GM12875 (cell line): ENCODE measurements around the gene CD33.
"Not testable (repeated sequence)": the region's sequence is repeated elsewhere in the genome, so short reads cannot be mapped to it uniquely, and the experiment has no call there.

ENCODE experiments used
- H3K4me3 ChIP-seq: one replicate; pipeline ENCODE4 v1.5.1; 2011; ENCODE audit warnings: low read depth, low read length, control low read depth
- TF ChIP-seq, protein P1 (sequence below): IDR thresholded peaks from 2 replicates; pipeline ENCODE4 v1.5.1; 2011; ENCODE audit warnings: low read depth, mild to moderate bottlenecking, control low read depth, inconsistent platforms, low read length, moderate library complexity, borderline replicate concordance; ENCODE audit not compliant: insufficient read depth

Gene CD33

DNA sequence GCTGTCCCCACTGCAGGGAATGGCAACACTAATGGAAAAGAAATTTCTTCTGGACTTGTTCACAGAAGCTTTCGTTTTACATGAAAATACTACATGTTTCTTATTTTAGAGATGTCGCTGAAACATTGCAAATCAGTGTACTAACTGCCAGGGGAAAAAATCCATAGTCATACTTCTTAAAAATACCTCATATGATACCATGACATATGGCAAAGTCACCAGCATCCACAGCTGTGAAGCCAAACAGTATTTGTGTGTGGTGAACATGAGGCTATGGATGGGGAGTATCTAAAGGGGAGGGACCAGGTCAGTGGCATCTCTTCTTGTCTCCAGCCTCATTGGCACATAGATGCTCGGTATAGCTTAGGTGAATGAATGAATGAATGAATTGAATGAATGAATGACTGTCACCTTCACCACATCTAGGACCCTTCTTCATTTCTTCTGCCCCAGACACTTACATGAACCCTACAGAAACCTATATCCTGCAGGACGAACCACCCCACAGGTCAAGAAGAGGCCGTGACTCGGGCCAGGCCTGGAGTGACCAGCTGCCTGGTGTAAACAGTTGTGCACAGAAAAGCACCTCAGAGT, 14.6 kb upstream of the CD33 start:
- H3K4me3 ChIP-seq: no peak overlapping the region
- TF ChIP-seq, protein P1, sequence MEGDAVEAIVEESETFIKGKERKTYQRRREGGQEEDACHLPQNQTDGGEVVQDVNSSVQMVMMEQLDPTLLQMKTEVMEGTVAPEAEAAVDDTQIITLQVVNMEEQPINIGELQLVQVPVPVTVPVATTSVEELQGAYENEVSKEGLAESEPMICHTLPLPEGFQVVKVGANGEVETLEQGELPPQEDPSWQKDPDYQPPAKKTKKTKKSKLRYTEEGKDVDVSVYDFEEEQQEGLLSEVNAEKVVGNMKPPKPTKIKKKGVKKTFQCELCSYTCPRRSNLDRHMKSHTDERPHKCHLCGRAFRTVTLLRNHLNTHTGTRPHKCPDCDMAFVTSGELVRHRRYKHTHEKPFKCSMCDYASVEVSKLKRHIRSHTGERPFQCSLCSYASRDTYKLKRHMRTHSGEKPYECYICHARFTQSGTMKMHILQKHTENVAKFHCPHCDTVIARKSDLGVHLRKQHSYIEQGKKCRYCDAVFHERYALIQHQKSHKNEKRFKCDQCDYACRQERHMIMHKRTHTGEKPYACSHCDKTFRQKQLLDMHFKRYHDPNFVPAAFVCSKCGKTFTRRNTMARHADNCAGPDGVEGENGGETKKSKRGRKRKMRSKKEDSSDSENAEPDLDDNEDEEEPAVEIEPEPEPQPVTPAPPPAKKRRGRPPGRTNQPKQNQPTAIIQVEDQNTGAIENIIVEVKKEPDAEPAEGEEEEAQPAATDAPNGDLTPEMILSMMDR: no peak

DNA sequence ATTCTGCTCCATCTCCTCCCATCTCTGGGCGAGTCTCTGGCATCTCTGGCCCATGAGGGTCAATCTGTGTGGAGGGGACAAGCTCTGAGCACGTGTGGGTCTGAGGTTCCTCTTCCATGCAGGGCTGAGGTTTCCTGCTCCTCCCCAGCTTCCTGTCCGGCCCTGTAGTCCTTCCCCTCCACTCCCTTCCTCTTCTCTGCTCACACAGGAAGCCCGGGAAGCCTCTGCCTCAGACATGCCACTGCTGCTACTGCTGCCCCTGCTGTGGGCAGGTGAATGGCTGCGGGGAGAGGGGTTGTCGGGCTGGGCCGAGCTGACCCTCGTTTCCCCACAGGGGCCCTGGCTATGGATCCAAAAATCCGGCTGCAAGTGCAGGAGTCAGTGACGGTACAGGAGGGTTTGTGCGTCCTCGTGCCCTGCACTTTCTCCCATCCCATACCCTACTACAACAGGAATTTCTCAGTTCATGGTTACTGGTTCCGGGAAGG, 14.0 kb upstream of the CD33 start:
- not testable (repeated sequence) for H3K4me3 ChIP-seq

DNA sequence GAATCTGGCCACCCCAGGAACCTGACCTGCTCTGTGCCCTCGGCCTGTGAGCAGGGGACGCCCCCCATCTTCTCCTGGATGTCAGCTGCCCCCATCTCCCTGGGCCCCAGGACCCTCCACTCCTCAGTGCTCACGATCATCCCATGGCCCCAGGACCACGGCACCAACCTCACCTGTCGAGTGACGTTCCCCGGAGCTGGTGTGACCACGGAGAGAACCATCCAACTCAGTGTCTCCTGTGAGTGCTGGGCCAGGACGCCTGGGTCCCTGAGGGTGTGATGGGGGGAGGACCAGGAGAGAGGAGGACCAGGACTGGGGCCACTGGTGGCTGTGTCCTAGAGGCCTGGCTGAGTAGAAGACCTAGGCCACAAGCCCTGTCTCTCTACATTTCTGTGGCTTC, 13.0 kb upstream of the CD33 start:
- TF ChIP-seq, protein P1: no peak
- H3K4me3 ChIP-seq: no peak overlapping the region

DNA sequence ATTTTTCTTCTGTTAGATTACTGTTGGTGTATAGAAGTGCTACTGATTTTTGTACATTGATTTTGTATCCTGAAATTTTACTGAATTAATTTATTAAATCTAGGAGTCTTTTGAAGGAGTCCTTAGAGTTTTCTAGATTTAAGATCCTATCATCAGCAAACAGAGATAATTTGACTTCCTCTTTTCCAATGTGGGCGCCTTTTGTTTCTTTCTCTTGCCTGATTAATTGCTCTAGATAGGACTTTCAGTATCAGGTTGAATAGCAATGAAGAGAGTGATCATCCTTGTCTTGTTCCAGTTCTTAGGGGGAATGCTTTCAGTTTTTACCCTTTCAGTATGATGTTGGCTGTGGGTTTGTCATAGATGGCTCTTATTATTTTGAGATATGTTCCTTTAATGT, 5.6 kb upstream of the CD33 start:
- TF ChIP-seq, protein P1: no peak
- no peak overlapping the region for H3K4me3 ChIP-seq

DNA sequence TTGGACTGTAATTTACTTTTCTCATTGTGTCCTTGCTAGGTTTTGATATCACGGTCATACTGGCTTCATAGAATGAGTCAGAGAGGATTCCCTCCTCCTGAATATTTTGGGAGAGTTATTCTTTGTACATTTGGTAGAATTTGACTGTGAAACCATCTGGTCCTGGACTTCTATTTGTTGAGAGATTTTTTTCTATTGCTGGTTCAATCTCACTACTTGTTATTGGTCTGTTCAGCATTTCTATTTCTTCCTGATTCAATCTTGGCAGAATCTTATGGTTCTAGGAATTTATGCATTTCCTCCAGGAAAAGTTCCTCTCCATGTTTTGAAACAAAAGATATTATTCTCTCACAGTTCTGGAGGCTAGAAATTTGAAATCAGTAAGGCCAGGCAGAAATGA, 4.9 kb upstream of the CD33 start:
- H3K4me3 ChIP-seq: no peak overlapping the region
- TF ChIP-seq, protein P1: no peak

DNA sequence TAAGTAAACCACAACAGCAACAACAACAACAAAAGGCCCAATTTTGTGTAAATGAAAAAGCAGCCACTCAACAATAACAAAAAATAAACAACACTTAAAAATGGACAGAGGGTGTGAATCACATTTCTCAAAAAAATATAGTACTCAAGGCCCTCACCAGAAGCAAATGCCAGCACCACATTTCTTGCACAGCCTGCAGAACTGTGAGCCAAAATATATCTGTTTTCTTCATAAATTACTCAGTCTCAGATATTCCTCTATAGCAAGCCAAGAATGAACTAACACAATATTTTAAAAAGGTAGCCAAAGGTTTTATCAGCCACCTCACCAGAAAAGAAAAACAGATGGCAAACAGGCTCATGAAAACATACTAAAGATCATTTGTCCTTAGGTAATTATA, 3.9 kb upstream of the CD33 start:
- H3K4me3 ChIP-seq: no peak overlapping the region
- TF ChIP-seq, protein P1: no peak

DNA sequence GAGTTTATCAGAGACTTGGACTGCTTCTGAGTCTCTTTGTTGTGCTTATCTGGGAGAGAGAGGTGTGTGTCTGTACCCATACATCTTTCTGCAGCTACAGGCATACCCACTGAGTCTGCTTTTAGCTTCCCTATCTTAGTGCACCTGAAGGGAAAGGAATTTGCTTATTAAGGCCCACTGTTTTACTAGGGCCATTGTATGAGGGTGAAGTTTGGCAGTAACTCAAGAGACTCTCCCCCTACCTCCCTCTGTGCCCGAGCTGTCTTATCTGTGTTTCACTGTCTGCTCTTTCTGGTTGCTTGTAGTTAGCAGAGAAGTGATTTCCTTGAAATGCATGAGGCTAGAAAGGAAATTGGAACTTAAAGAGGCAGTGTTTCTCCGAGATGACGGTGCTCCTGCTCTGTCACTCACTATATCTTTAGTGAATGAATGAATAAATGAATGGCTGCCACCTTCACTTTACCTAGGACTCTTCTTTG, 678 bp upstream of the CD33 start:
- TF ChIP-seq, protein P1: no peak
- no peak overlapping the region for H3K4me3 ChIP-seq
